ENCODE data around the gene SLC22A4. TPM values are rescaled to one million over a fixed set of nuclear protein-coding genes. Genes with fewer than 3 reads are reported as not detected.

SLC22A4 gene
- total RNA-seq, 2 donors from 2014 or later = 1.3 to 8.3 TPM

DNA sequence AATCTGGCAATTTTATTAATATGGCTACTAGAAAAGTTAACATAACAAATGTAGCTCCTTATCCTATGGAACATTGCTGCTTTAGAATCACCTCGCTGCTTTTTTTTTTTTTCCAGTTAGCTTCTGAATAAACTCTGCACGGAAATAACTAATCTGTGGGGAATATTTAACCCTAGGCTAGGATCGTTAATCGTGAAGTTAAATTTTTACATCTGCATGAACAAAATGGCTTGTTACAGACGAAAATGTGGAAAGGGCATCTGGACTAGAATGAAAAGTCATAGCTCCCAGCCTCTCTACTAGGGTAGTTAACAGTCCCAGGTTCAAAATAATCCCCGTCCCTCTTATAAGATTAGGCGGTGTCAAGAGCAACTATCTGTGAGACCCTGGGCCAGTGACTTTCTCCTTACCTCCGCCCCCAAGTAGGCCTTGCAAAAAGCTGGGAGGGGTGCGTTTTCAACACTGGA, 74.8 kb downstream of the SLC22A4 start:
- TF ChIP-seq CTCF (IDR thresholded peaks at IDR 0.05) = no peak
- intact Hi-C loops (cut with DNase I) = no loop called here

DNA sequence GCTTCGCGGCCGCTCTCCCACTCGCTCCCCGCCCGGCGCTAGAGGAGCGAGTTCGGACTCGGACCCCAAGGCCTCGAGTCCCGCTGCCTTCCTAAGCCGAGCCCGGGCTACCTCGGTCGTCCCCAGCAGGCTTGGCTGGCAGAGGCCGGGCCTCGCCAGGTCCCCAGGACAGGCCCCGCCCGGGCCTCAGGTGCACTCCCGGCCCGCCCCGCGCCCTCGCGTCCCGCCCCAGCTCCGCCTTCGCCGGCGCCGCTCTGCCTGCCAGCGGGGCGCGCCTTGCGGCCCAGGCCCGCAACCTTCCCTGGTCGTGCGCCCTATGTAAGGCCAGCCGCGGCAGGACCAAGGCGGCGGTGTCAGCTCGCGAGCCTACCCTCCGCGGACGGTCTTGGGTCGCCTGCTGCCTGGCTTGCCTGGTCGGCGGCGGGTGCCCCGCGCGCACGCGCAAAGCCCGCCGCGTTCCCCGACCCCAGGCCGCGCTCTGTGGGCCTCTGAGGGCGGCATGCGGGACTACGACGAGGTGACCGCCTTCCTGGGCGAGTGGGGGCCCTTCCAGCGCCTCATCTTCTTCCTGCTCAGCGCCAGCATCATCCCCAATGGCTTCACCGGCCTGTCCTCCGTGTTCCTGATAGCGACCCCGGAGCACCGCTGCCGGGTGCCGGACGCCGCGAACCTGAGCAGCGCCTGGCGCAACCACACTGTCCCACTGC, 75.4 kb downstream of the SLC22A4 start, which contains the start of gene SLC22A5:
Gene SLC22A5 (plus strand): TSS at position 237 of the 707 bp plus-strand sequence. CDS start 263 bp downstream, at position 500.
- intact Hi-C loops (cut with DNase I) = loop anchor here (10.0 kb wide), 1 partner anchor 95 kb away; no protein-coding TSS in a partner anchor
- TF ChIP-seq CTCF (IDR thresholded peaks at IDR 0.05) = no peak
- H3K9me3 ChIP-seq = no peaks in the 10 kb centered on the region
- H3K4me3 ChIP-seq = peak within 1 kb of the TSS; percentile 78
- H3K9ac ChIP-seq (ENCODE audit: low read depth in 2 of 2, low read length in 2 of 2) = peak within 1 kb of the TSS; percentile 77 to 79
- DNase-seq = peak; percentile 84
- no peaks in the 10 kb centered on the region for H3K36me3 ChIP-seq
- peak within 1 kb of the TSS; percentile 83 for H3K27ac ChIP-seq
- no peaks in the 10 kb centered on the region for H3K27me3 ChIP-seq
- peaks cover 17% of the 10 kb centered on the region for H3K4me1 ChIP-seq

More for the DNA sequence above, 74.8 kb downstream of the SLC22A4 start:
- H3K4me3 ChIP-seq = peak overlapping the region; percentile 78
- H3K9me3 ChIP-seq = no peaks in the 10 kb centered on the region
- H3K36me3 ChIP-seq = no peaks in the 10 kb centered on the region
- peak overlapping the region; percentile 83 for H3K27ac ChIP-seq
- H3K9ac ChIP-seq (ENCODE audit: low read depth in 2 of 2, low read length in 2 of 2) = peak overlapping the region; percentile 77 to 79
- H3K4me1 ChIP-seq = peaks cover 17% of the 10 kb centered on the region
- H3K27me3 ChIP-seq = no peaks in the 10 kb centered on the region
- no peak for DNase-seq

DNA sequence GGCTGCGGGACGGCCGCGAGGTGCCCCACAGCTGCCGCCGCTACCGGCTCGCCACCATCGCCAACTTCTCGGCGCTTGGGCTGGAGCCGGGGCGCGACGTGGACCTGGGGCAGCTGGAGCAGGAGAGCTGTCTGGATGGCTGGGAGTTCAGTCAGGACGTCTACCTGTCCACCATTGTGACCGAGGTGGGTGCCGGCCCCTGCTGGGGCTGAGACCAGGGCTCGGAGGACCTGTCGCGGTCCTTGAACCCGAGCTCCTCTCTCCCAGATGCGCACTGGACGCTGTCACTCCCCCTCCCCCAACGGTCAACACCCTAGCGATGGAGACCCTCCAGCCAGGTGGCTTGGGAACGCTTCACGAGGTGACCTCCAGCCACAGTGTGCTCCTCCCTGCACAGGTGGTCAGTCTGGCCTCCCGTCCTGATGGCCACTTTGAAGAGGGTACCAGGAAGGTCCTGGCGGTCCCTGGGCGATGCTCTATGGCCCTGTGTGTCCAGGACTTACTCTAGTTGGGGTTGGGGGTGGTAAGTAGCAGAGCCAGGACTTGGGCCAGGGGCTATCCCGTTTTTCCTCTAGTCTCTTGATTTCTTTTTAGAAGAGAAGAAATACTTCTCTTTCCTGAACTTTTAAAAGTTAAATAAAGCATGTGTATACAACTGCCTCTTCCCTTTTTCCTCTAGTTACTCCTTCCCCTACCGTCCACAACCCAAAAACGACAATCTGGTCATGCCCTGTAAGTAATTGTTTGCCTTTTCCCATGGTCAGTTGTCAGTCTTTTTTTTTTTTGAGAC, 76.2 kb downstream of the SLC22A4 start:
- Histone ChIP-seq H3K9ac (ENCODE audit: low read depth in 2 of 2, low read length in 2 of 2) (peak overlapping the region; percentile 77 to 79), H3K4me1 (peaks cover 17% of the 10 kb centered on the region), H3K27me3 (no peaks in the 10 kb centered on the region), H3K9me3 (no peaks in the 10 kb centered on the region), H3K36me3 (no peaks in the 10 kb centered on the region), H3K27ac (peak overlapping the region; percentile 83), H3K4me3 (peak overlapping the region; percentile 78)
- intact Hi-C loops (cut with DNase I) = loop anchor here (10.0 kb wide), 1 partner anchor 96 kb away; no protein-coding TSS in a partner anchor
- no peak for DNase-seq
- no peak for TF ChIP-seq CTCF (IDR thresholded peaks at IDR 0.05)

- intact Hi-C loops (cut with DNase I) = loop anchor here (10.0 kb wide), 1 partner anchor 96 kb away; no protein-coding TSS in a partner anchor
- H3K9ac ChIP-seq (ENCODE audit: low read depth in 2 of 2, low read length in 2 of 2) = peak overlapping the region; percentile 51 to 79
- no peak for TF ChIP-seq CTCF (IDR thresholded peaks at IDR 0.05)
Measured at GRCh38 chr5:132370971-132371602, 76.9 kb downstream of the SLC22A4 start.

GRCh38 chr5:132371603-132371994, 77.4 kb downstream of the SLC22A4 start:
- no peak overlapping the region for H3K27ac ChIP-seq
- TF ChIP-seq CTCF (IDR thresholded peaks at IDR 0.05) = no peak
- no peaks in the 10 kb centered on the region for H3K9me3 ChIP-seq
- H3K9ac ChIP-seq (ENCODE audit: low read depth in 2 of 2, low read length in 2 of 2) = peak overlapping the region; percentile 51 to 79
- H3K4me3 ChIP-seq = peak overlapping the region; percentile 78
- peaks cover 17% of the 10 kb centered on the region for H3K4me1 ChIP-seq
- intact Hi-C loops (cut with DNase I) = loop anchor here (10.0 kb wide), 1 partner anchor 97 kb away; no protein-coding TSS in a partner anchor
- no peaks in the 10 kb centered on the region for H3K27me3 ChIP-seq
- DNase-seq = no peak
- no peaks in the 10 kb centered on the region for H3K36me3 ChIP-seq

More at GRCh38 chr5:132370971-132371602, 76.9 kb downstream of the SLC22A4 start:
- Histone ChIP-seq H3K4me3 (peak overlapping the region; percentile 78), H3K27me3 (no peaks in the 10 kb centered on the region), H3K4me1 (peaks cover 17% of the 10 kb centered on the region), H3K9me3 (no peaks in the 10 kb centered on the region), H3K36me3 (no peaks in the 10 kb centered on the region), H3K27ac (no peak overlapping the region)
- no peak for DNase-seq
